ENCODE data around the gene CFAP74. TPM values are rescaled to one million over a fixed set of nuclear protein-coding genes. Genes with fewer than 3 reads are reported as not detected.

Gene CFAP74
- total RNA-seq, 2 donors from 2014 or later: not detected

DNA sequence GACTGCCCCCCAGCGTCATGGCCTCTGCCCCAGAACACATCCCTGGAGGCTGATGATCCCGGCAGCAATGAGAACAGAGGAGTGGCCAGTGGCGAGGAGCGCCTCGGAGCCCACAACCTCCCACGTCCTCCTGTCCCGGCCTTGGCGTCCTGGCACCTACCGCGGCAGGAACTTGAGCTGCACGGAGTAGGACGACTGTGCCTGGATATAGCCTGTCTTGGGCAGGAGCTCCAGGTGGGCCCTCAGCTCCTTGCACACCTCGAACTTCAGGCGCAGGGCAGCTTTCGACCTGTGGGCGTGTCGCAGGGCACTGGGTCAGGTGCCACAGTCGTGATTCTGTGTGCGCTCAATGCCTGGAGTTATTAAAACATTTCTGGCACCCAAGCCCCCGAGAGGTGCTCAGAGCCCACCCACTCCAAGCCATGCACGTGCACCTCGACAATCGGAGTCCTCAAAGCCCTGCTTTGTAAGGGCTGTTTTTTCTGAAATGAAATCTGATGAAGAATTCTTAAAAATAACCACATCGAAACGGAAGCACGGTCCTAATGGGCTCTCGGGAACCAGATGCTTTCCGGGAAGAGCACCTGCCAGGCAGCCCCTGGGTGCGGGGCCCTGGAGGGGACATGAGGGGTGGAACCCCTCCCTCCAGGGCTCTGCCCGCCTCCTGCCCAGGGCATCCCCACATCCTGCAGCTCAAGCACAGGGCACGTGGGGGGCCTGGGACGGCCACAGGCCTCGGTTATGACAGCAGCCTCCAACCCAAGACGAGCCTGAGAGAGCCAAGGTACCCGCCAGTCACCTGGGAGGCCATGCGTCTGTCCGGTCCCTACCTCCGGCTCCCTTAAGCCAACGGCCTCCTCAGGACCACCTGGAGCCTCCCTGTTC, 61.5 kb downstream of the CFAP74 start:
- TF ChIP-seq, protein P1, sequence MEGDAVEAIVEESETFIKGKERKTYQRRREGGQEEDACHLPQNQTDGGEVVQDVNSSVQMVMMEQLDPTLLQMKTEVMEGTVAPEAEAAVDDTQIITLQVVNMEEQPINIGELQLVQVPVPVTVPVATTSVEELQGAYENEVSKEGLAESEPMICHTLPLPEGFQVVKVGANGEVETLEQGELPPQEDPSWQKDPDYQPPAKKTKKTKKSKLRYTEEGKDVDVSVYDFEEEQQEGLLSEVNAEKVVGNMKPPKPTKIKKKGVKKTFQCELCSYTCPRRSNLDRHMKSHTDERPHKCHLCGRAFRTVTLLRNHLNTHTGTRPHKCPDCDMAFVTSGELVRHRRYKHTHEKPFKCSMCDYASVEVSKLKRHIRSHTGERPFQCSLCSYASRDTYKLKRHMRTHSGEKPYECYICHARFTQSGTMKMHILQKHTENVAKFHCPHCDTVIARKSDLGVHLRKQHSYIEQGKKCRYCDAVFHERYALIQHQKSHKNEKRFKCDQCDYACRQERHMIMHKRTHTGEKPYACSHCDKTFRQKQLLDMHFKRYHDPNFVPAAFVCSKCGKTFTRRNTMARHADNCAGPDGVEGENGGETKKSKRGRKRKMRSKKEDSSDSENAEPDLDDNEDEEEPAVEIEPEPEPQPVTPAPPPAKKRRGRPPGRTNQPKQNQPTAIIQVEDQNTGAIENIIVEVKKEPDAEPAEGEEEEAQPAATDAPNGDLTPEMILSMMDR (IDR thresholded peaks at IDR 0.05): no peak
- H3K4me1 ChIP-seq: peaks cover 0 to 17% of the 10 kb centered on the region in 2 donors
- H3K27ac ChIP-seq: no peak overlapping the region
- H3K27me3 ChIP-seq: no peaks in the 10 kb centered on the region
- no peaks in the 10 kb centered on the region for H3K36me3 ChIP-seq
- no peak for DNase-seq (ENCODE audit: low spot score)
- no peak overlapping the region for H3K4me3 ChIP-seq
- H3K9me3 ChIP-seq: no peaks in the 10 kb centered on the region

DNA sequence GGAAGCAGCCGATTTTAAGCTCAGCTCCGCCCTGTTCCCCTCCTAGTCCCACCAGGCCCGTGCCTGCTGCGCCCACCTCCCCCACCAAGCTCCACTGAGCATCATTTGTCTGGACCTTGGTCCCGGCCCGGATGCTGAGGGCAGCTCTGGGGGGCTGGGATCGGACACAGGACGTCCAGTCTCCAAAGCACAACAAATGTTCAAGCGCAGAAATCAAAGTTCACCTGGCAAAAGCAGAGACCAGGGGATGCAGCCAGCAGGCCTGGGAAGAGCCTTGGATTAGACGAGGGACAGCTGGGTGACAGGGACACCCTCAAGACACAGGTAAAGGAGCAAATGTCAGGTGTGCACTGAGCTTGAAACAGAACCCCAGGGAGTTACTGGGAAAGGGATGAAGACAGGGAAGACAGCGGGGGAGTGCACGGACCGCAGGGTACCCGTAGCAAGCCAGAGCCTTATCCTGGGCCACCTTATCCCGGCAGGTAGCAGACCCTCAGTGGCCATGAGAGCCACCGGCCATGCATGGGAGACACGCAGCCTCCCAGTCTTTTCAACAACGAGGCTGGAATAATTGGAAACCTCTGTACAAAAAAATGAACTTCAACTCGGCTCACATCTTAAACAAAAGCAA, 62.3 kb downstream of the CFAP74 start:
- no peaks in the 10 kb centered on the region for H3K36me3 ChIP-seq
- peaks cover 0 to 10% of the 10 kb centered on the region in 2 donors for H3K4me1 ChIP-seq
- no peaks in the 10 kb centered on the region for H3K27me3 ChIP-seq
- no peak overlapping the region for H3K27ac ChIP-seq
- H3K9me3 ChIP-seq: no peaks in the 10 kb centered on the region
- TF ChIP-seq, protein P1 (IDR thresholded peaks at IDR 0.05): no peak
- no peak for DNase-seq (ENCODE audit: low spot score)
- H3K4me3 ChIP-seq: no peak overlapping the region

DNA sequence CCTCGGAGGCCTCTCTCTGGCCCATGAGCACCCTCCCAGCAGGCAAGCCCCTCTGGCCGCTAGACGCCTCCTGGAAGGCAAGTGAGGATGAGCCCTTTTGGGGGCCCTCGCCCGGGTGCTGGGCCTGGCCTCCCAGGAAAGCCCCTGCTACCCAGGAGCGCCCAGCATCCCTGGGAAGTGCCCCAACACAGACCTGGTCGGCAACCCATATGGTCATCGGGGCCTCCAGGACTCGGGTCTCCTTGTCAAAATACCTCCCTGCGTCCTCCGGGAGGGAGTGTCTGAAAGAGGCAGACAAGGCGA, 63.5 kb downstream of the CFAP74 start:
- Histone ChIP-seq H3K4me3 (no peak overlapping the region), H3K27me3 (no peaks in the 10 kb centered on the region)

DNA sequence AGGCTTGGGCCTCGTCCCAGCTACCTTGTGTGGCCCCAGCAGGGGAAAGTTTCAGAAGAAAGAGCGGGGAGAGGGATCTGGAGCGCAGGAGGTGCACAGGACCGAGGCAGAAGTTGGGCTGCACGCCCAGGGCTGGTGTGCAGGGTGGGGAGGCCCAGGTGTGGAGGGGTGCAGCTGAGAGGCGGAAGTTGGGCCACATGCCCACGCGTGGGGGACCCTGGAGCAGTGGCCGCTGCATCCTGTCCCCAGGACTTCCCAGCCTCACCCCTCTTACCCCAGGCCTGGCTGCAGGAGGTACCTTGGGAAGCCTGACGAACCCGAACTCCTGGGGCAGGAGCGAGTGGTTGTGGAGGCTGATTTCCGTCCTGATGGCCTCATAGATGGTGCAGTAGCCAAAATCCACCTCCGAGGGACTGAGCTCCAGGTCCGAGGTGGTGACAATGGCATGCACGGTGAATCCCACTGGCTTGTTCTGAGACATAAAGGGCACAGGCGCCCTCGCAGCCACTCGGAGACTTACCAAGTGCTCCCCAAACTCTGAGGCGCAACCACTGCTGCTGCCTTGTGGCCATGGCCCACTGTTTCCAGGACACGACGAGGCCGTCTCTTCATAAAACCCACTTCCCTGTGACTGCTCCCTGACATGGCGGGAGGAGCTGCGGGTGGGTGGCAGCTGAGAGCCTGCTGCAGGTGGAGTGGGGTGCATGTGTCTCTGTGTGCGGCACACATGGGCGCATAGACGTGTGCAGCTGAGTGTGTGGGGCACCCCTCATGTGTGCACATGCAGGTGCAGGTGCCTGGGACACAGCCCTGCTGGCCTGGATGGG, 64.1 kb downstream of the CFAP74 start:
- Histone ChIP-seq H3K27ac (no peak overlapping the region), H3K27me3 (no peaks in the 10 kb centered on the region), H3K9me3 (no peaks in the 10 kb centered on the region), H3K4me3 (no peak overlapping the region), H3K4me1 (peaks cover 0 to 9% of the 10 kb centered on the region in 2 donors), H3K36me3 (no peaks in the 10 kb centered on the region)
- TF ChIP-seq, protein P1 (IDR thresholded peaks at IDR 0.05): no peak
- DNase-seq (ENCODE audit: low spot score): no peak

More for the DNA sequence above, 63.5 kb downstream of the CFAP74 start:
- TF ChIP-seq, protein P1 (IDR thresholded peaks at IDR 0.05): no peak
- no peak for DNase-seq (ENCODE audit: low spot score)
- H3K27ac ChIP-seq: no peak overlapping the region
- H3K9me3 ChIP-seq: no peaks in the 10 kb centered on the region
- peaks cover 0 to 9% of the 10 kb centered on the region in 2 donors for H3K4me1 ChIP-seq
- no peaks in the 10 kb centered on the region for H3K36me3 ChIP-seq

- no peak for DNase-seq (ENCODE audit: low spot score)
- no peaks in the 10 kb centered on the region for H3K27me3 ChIP-seq
These were observed 64.8 kb downstream of the CFAP74 start for GRCh38 chr1:1938613-1939295.

More at GRCh38 chr1:1938613-1939295, 64.8 kb downstream of the CFAP74 start:
- Histone ChIP-seq H3K4me1 (peaks cover 0 to 2% of the 10 kb centered on the region in 2 donors), H3K9me3 (no peaks in the 10 kb centered on the region), H3K4me3 (no peak overlapping the region), H3K27ac (no peak overlapping the region), H3K36me3 (no peaks in the 10 kb centered on the region)
- TF ChIP-seq, protein P1 (IDR thresholded peaks at IDR 0.05): no peak

Measured in right atrium auricular region (tissue), 2 donors.